Hematopoietic multipotent progenitor cell (in vitro differentiated cells): ENCODE data around the gene ADGRG3. TPM values are rescaled to one million over a fixed set of nuclear protein-coding genes. Genes with fewer than 3 reads are reported as not detected.

Experiments used
- DNase-seq, 3 donors: peaks; one replicate each; pipeline ENCODE4 v3.0.0-alpha.2; 2011 to 2015; ENCODE audit warnings: low read depth in 2 of 3, low spot score in 2 of 3
- total RNA-seq: library from RNA; depleted of rRNA; stranded (reverse); fragments of >200 nt; gene quantifications from one replicate; pipeline ENCODE4 v1.2.3, GENCODE V29; 2012

The ADGRG3 gene
- total RNA-seq, 1 donor, result 2.7 TPM

DNA sequence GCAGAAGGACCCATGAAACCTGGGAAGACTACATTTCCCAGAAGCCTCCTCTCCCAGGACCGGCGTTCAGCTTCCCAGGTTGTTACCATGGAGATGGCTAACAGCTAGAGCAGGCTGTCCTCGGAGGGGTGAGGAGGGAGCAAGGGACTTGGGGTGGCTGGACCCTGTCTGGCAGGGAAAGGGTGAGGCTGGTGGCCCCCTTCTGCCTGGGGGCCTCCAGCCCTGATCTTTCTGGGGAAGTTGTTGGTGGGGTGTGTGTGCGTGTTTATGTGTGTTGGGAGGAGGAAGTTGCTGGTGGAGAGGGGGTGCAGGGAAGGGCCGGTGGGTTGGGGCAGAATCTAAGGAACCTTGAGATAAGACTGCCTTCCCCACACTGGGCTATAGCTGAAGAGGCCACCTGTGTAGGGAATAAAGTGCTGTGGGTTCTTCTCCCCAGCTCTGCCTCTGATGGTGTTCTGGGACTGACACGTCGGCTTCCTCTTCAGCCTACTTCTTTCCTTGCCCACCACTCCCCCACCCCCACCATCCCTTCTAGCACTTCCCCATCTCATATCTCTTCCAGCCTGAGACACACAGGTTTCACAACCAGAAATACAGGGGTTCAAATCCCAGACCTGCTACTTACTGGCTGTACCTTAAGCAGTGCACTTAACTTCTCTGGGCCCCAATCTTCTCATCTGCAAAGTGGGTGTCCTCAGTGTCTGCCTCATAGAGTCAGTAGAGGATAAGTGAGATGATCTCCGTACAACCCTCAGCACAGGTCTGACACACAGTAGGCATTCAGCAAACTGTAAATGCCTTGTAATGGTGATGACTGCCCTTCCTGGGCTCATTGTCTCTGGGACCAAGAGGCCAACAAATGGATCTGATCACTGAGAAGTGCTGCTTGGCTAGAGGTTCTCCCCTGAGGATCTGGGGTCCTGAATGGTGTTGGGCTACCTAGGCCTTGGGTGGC is 26.9 kb downstream of the ADGRG3 start, which contains the start of gene DRC7:
TSS of gene DRC7 (plus strand) at position 82 of the 955 bp plus-strand sequence. CDS start 3,144 bp downstream, outside the sequence.
- DNase-seq, result peak in 2 of 3 donors; percentile 94 to 97

DNA sequence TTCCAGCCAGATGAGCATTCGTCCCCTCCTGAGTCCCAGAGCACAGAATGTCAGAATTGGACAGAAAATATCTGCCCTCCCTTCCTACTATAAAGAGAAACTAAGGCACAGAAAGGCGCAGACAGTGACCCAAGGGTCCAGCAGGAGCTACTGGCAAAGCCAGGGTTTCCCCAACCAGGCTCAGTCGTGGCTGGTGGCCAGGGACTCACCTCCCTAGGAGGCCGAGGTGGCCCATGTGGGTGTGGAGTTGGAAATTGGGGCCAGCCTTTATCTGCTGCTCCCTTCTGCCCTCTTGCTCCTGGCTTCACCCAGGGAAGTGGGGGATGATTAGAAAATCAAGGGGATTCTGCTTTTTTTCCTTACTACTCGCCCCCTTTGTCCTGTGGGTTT is 27.6 kb downstream of the ADGRG3 start:
- no peak for DNase-seq

DNA sequence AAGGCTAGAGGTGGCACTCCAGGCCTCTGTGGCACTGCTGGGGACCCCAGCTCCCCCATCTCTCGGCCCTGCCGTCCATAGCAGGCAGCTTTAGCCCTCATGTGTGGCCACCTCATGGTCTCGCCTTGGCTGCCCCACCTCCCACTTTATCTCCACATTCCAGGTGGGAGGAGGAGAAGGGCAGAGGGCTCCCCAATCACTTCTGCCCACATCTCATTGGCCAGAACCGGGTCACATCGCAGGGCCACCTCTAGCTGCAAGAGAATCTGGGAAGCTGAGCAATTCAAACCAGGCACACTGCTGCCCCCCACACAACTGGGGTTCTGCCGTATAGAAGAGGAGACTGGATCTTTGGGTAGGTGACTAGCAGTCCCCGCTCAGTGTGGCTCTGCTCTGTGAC is 28.1 kb downstream of the ADGRG3 start:
- DNase-seq, result no peak

DNA sequence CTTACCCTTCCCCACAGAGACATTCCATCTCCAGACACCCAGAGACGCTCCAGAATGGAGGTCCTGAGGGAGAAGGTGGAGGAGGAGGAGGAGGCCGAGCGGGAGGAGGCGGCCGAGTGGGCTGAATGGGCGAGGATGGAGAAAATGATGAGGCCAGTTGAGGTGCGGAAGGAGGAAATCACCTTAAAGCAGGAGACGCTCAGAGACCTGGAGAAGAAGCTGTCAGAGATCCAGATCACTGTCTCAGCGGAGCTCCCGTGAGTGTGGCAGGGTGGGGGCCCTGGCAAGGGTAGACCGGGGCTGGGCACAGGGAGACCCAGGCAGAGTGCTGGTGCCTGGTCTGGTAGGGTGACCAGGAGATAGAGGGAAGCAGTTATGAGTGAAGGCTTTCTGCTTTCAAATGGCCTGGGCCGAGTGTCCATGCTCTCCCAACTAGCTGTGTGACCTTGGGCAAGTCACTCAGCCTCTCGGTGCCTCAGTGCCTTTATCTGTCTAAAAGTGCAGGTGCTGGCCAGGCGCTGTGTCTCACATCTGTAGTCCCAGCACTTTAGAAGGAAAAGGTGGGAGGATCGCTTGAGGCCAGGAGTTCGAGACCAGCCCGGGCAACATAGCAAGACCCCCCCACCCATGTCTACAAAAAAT is 29.9 kb downstream of the ADGRG3 start:
- no peak for DNase-seq

DNA sequence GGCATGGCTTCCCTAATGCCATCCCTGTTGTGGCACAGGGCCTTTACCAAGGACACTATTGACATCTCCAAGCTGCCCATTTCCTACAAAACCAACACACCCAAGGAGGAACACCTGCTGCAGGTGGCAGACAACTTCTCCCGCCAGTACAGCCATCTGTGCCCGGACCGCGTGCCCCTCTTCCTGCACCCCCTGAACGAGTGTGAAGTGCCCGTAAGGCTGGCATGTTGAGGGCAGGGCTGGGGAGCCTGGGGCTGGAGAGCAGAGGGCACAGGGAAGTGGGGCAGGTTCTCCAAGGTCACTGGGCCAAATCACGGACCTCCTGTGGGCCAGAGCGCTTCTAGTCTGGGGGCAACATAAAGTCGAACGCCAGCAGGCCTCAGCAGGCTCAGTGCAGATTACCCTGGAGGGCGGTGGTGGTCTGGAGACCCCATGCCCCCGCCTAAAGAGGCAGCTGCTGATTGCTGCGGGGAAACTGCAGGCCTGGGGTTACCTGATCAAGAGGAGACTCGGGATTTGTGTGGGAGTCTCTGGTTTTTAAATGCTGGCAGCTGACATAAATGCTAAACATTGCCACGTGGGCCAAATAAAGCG is 30.8 kb downstream of the ADGRG3 start:
- no peak for DNase-seq

DNA sequence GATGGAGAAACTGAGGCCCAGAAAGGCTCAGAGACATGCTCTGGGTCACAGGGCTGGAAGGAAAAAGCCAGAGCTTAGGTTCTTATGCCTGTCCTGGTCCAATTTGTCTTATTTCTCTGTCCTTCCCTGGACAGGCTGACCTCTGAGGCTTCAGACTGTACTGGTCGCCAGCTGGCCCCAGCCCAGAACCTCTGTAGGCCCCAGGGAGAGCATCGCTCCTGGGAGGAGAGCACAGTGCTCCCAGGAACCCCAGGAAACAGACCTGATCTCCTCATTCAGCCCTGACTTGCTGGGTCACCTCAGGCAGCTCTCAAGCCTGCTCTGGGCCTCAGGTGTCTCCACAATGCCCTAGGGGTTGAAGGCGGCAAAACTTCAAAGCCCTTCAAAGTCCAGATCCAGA is 31.4 kb downstream of the ADGRG3 start:
- DNase-seq, result no peak

DNA sequence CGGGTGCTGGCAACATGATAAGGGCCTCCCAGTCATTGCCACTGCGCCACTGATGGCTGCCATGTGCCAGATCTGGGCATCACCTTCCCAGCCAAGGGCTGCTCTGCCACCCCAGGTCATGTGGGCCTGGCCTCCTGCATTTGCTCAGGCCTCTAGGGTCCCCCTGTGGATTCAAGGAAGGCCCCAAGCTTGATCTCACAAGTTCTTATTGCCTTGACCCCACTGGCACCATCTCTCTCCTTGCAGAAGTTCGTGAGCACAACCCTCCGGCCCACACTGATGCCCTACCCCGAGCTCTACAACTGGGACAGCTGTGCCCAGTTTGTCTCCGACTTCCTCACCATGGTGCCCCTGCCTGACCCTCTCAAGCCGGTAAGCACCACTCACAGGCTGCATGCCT is 31.8 kb downstream of the ADGRG3 start:
- no peak for DNase-seq

DNA sequence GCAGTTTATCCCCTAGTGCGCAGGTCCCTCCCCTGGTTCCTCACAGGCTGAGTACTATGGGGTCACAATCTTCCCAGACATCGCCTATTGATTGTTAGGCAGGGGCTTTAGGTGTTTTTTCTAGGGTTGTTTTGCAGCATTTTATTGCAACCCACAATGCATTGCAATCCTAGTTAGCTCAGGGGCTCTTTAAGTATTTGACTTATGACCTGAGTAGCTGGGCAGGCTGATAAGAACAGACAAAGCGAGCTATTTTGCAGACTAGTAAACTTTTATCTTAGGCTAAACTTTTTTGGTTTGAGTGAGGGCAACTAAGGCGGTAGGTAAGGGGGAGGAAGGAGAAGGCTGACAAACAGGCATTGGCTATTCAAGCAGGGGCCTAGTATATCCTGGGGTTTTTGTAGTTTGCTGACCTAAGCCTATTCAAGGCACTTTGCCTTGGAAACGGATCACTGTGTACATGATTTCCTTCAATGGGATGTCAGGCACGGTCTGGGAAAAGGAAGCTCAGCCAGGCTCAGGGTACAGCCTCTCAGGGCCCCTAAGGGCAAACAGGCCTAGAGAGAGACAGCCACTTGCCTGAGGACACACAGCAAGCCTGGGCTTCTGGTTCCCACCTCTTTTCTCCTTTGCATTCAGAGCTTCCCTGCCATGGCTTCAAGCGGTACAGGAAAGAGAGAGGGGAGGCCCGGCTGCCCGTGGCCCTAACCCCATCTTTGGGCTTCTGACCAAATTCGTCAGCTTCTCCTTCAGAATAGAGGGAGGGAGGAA is 32.9 kb downstream of the ADGRG3 start:
- no peak for DNase-seq

DNA sequence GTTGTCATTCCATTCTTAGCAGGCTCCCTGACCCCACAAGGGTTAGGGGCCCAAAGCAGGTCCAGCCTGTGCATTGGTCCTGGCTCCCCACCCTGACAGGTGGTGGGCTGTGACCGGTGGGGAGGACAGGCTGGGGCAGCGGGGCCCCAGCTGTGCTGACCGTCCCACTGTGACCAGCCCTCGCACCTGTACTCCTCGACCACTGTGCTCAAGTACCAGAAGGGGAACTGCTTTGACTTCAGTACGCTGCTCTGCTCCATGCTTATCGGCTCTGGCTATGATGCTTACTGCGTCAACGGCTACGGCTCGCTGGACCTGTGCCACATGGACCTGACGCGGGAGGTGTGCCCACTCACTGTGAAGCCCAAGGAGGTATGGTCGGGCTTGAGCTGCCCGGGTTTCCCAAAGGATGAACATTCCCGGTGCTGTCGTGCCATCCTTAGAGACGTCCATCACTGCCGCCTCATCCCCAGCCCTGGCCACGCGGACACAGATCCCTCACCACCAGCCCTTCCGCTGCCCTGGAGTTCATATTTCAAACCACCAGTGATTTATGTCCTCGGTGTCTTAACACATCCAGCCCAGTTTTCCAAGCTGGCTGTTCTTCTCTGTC is 33.8 kb downstream of the ADGRG3 start:
- no peak for DNase-seq

DNA sequence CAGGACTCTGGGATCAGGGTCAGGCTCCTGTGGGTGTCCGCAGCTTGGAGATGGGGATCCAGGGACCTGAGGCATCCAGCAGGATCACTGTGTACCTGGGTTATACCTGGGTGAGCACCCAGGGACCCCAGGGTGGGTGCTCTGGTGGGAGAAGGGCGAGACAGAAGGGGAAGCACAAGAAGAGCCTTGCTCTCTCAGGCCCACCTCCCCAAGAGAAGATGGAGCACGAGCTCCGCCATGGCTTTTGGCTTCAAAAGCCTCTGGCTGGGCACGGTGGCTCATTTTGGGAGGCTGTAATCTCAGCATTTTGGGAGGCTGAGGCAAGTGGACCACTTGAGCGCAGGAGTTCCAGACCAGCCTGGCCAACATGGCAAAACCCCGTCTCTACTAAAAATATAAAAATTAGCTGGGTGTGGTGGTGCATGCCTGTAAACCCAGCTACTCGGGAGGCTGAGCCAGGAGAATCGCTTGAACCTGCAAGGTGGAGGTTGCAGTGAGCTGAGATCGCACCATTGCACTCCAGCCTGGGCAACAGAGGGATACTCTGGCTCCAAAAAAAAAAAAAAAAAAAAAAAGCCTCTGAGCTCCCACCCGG is 35.4 kb downstream of the ADGRG3 start:
- no peak for DNase-seq

DNA sequence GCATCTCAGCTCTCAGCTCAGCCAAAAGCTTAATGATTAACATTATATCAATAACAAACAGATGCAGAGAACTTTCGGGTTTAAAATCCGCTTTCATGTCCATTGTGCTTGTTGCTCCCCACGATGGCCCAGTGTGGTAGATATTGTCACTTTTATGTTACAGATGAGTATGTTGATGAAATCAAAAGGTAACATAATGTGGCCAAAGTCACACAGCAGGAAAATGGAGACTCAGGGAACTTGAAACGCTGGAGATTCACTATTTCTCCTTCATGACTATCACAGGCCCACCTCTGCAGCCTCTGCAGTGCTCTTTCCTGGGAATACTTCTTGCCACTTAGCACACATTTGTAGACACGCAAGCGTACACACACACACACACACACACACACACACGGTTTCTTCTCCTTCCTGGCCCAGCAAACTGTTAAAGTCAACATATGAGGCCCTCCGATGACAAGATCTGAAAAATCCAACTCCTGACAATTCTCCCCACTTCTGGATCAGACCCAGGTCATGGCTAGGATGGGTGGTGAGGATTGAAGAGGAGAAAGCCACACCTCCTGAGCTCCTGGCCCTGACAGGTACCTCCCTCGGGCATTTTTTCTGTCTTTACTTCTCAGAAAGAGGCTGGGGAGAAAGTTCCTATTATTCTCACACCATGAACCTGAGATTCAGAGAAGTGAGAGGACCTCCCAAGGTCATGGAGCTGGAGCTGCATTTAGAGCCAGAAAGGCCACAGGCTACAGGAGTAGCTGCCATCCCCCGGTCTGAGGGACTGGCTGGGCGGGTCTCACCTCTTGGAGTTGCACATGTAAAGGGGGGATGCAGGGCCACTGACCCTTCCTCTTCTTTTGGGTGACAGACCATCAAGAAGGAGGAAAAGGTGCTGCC is 36.2 kb downstream of the ADGRG3 start:
- no peak for DNase-seq

DNA sequence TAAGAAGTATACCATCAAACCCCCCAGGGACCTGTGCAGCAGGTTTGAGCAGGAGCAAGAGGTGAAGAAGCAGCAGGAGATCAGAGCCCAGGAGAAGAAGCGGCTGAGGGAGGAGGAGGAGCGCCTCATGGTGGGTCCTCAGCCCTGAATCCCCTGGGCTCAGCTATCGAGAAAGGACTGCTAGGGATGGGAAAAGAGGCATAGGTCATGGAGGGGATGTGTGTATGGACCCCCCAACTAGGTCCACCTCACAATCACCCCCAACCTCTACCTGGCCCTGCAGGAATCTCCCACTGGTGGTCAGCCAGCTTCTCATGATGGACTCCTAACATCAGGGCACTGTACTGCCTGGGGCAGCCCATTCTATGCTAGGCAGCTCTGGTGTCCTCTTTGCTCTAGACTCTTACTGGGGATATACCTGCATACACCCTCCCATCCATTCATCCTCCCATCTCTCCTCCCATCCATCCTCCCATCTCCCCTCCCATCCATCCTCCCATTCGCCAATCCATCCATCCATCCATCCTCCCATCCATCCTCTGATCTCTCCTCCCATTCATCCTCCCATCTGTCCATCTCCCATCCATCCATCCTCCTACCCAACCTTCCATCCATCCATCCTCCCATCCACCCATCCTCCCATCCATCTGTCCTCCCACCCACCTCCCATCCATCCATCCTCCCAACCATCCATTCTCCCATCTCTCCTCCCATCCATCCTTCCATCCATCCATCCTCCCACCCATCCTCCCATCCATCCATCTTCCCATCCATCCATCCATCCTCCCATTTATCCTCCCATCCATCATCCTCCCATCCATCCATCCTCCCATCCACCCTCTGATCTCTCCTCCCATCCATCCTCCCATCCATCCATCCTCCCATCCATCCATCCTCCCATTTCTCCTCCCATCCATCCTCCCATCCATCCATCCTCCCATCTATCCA is 37.1 kb downstream of the ADGRG3 start:
- DNase-seq, result no peak

DNA sequence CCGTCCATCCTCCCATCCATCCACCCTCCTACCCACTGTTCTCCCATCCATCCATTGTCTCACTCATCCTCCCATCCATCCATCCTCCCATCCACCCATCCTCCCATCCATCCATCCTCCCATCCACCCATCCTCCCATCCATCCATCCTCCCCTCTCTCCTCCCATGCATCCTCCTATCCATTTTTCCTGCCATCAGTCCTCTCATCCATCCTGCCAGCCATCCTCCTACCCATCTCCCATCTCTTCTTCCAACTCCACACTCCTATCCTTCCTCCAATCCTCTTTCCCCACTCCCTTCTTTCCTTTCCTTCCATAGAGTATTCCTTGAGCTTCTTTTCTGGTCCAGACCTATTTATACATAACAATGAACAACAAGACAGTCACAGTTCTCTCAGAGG is 38.6 kb downstream of the ADGRG3 start:
- DNase-seq, result no peak

DNA sequence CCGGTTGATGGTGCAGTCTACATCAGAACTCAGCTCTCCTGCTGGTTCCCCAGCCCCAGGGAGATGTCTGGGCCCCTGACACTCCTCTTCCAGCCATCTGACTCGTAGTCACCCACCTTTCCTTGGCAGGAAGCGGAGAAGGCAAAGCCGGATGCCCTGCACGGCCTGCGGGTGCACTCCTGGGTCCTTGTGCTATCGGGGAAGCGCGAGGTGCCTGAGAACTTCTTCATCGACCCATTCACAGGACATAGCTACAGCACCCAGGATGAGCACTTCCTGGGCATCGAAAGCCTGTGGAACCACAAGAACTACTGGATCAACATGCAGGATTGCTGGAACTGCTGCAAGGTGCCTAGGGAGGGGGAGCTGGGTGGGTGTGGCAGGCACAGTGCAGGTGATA is 39.2 kb downstream of the ADGRG3 start:
- no peak for DNase-seq

DNA sequence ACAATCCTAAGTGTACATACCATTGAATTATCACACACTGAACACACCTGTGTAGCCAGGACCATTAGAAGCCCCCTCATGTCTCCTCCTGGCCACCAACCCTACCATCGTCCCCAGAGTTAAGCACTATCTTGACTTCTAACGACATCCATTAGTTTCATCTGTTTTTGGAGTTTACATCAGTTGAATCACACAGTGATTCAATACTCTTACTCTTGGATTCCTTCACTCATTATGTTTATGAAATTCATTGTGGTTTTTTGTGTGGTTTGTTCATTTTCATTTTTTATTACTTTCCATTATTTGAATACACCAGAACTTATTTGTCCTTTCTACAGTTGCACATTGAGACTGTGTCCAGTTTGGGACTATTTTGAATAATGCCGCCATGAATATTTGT is 40.1 kb downstream of the ADGRG3 start:
- no peak for DNase-seq

DNA sequence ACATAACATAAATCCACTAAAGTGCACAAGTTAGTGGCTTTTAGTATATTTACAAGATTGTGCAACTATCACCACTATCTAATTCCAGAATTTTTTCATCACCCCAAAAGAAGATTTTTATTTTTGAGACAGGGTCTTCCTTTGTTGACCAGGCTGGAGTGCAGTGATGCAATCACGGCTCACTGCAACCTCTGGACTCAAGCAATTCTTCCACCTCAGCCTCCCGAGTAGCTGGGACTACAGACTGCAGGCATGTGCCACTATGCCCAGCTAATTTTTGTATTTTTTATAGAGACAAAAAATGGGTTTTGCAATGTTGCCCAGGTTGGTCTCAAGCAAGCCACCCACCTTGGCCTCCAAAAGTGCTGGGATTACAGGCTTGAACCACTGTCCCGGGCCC is 41.6 kb downstream of the ADGRG3 start:
- no peak for DNase-seq

DNA sequence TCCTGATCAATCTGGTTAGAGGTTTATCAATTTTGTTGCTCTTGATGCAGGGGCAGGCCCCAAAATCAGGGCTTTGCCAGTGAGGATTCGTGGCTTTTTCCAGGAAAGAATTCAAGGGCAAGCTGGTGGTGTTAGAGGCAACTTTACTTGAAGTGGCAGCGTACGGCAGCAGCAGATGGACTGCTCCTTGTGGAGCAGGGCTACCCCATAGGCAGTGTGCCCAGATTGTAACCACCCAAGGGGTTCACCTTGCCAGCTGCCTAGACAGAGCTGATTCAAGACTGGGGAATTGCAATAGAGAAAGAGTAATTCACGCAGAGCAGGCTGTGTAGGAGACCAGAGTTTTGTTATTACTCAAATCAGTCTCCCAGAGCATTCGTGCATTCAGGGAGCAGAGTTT is 43.2 kb downstream of the ADGRG3 start:
- no peak for DNase-seq

DNA sequence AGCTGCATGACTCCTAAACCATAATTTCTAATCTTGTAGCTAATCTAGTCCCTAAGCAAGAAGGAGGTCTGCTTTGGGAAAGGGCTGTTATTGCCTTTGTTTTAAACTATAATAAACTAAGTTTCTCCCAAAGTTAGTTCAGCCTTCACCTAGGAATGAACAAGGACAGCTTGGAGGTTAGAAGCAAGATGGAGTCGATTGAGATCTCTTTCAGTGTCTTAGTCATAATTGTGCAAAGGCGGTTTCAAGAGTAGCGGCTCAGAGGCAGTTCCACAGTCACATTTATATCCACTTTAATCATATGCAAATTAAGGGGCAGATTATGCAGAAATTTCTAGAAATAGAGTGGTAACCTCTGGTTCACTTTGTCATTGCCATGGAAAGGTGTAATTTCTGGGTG is 43.9 kb downstream of the ADGRG3 start:
- DNase-seq, result no peak
